HepG2 (cell line): ENCODE results near the gene NECAB2. TPM values are rescaled to one million over a fixed set of nuclear protein-coding genes. Genes with fewer than 3 reads are reported as not detected.

Source experiments
- ARID2 ChIP-seq: sonication (generic); formaldehyde crosslinking; IDR thresholded peaks from 2 replicates; pipeline ENCODE4 v1.8.1; 2022; ENCODE audit warnings: mild to moderate bottlenecking, missing genetic modification reagents, borderline replicate concordance
- ATM ChIP-seq: fragments of 450-650 bp; IDR thresholded peaks from 2 replicates; pipeline ENCODE4 v1.7.1; 2017; ENCODE audit warnings: mild to moderate bottlenecking, borderline replicate concordance
- CENPBD1 ChIP-seq: sonication (generic); formaldehyde crosslinking; IDR thresholded peaks from 2 replicates; pipeline ENCODE4 v1.8.0; 2022; ENCODE audit warnings: missing genetic modification reagents, low read depth, mild to moderate bottlenecking, borderline replicate concordance
- E2F2 ChIP-seq: sonication (generic); formaldehyde crosslinking; IDR thresholded peaks from 2 replicates; pipeline ENCODE4 v1.4.0; 2020; ENCODE audit warnings: missing genetic modification reagents, borderline replicate concordance
- EP300 ChIP-seq, 3 experiments: sonication (generic) in 1 of 3; formaldehyde crosslinking in 1 of 3; IDR thresholded peaks; 2 replicates each; pipeline versions ENCODE4 v1.5.1 to v1.6.1; 2011 to 2020; ENCODE audit warnings: low read depth in 2 of 3, low read length in 2 of 3, borderline replicate concordance in 1 of 3, improper control_type of control experiment in 1 of 3, mild to moderate bottlenecking in 1 of 3, missing genetic modification reagents in 1 of 3, moderate library complexity in 1 of 3
- GRHL1 ChIP-seq: sonication (generic); formaldehyde crosslinking; conservative IDR thresholded peaks from 2 replicates; pipeline ENCODE4 v1.8.0; 2022; ENCODE audit warnings: missing genetic modification reagents
- HNF4A ChIP-seq: sonication (generic); formaldehyde crosslinking; IDR thresholded peaks from 2 replicates; pipeline ENCODE4 v1.4.0; 2020; ENCODE audit warnings: missing genetic modification reagents
- MAF1 ChIP-seq: sonication (generic); formaldehyde crosslinking; IDR thresholded peaks from 2 replicates; pipeline ENCODE4 v1.5.0; 2020; ENCODE audit warnings: missing genetic modification reagents, borderline replicate concordance
- NR3C1 ChIP-seq: sonication (generic); formaldehyde crosslinking; IDR thresholded peaks from 2 replicates; pipeline ENCODE4 v1.4.0; 2020; ENCODE audit warnings: missing genetic modification reagents
- POGZ ChIP-seq: sonication (generic); formaldehyde crosslinking; IDR thresholded peaks from 2 replicates; pipeline ENCODE4 v1.4.0; 2020; ENCODE audit warnings: mild to moderate bottlenecking, missing genetic modification reagents
- RARA ChIP-seq: IDR thresholded peaks from 2 replicates; pipeline ENCODE4 v1.6.1; 2016; ENCODE audit warnings: missing genetic modification reagents, missing compliant biosample characterization
- RNF2 ChIP-seq: fragments of 450-650 bp; conservative IDR thresholded peaks from 2 replicates; pipeline ENCODE4 v1.6.1; 2016; ENCODE audit warnings: low read depth
- TOPORS ChIP-seq: sonication (generic); formaldehyde crosslinking; IDR thresholded peaks from 2 replicates; pipeline ENCODE4 v1.8.0; 2023; ENCODE audit warnings: mild to moderate bottlenecking, missing genetic modification reagents
- USF2 ChIP-seq, 2 experiments: sonication (generic) in 1 of 2; formaldehyde crosslinking in 1 of 2; IDR thresholded peaks; 2 replicates each; pipeline versions ENCODE4 v1.5.1 to v1.6.1; 2011 to 2020; ENCODE audit warnings: borderline replicate concordance in 1 of 2, low read depth in 1 of 2, low read length in 1 of 2, mild to moderate bottlenecking in 1 of 2, missing genetic modification reagents in 1 of 2, moderate library complexity in 1 of 2
- XRCC5 ChIP-seq: fragments of 200-400 bp; formaldehyde crosslinking; optimal IDR thresholded peaks from 2 replicates; pipeline ENCODE3; 2017; ENCODE audit warnings: mild to moderate bottlenecking, low read length
- ZNF253 ChIP-seq: sonication (generic); formaldehyde crosslinking; IDR thresholded peaks from 2 replicates; pipeline ENCODE4 v1.8.0; 2022; ENCODE audit warnings: mild to moderate bottlenecking, missing genetic modification reagents, borderline replicate concordance
- ZNF430 ChIP-seq: sonication (generic); formaldehyde crosslinking; IDR thresholded peaks from 2 replicates; pipeline ENCODE4 v1.9.0; 2021; ENCODE audit warnings: mild to moderate bottlenecking, missing genetic modification reagents
- ZNF598 ChIP-seq: sonication (generic); formaldehyde crosslinking; IDR thresholded peaks from 2 replicates; pipeline ENCODE4 v1.5.1; 2020; ENCODE audit warnings: mild to moderate bottlenecking, missing genetic modification reagents, borderline replicate concordance
- ZNF713 ChIP-seq: sonication (generic); formaldehyde crosslinking; IDR thresholded peaks from 2 replicates; pipeline ENCODE4 v1.4.0; 2020; ENCODE audit warnings: mild to moderate bottlenecking, missing genetic modification reagents
- ZUFSP ChIP-seq: sonication (generic); formaldehyde crosslinking; IDR thresholded peaks from 2 replicates; pipeline ENCODE4 v1.9.0; 2021; ENCODE audit warnings: missing genetic modification reagents, mild to moderate bottlenecking, borderline replicate concordance
- polyA plus RNA-seq, 8 experiments: library from polyadenylated mRNA; depleted of rRNA in 3 of 8; stranded (reverse) in 7 of 8; unstranded in 1 of 8; fragments of >200 nt; fragmentation: Illumina TruSeq in 4 of 8; extraction: Trizol in 4 of 8; gene quantifications; 2 replicates each; pipeline versions ENCODE4 v1.2.1 to v1.2.3, GENCODE V29; 2011 to 2016; ENCODE audit warnings: low read depth in 4 of 8, missing spikeins in 1 of 8, mixed read lengths in 1 of 8; ENCODE audit not compliant: insufficient read depth in 1 of 8
- total RNA-seq, 5 experiments: library from RNA; depleted of rRNA; stranded (reverse); fragments of >200 nt; fragmentation: Illumina TruSeq; extraction: Trizol; gene quantifications; 2 replicates each; pipeline ENCODE4 v1.2.3, GENCODE V29; 2016; ENCODE audit warnings: low read depth in 1 of 5

The NECAB2 gene
- total and polyA plus RNA-seq, 2 of the 13 experiments (the other 11 are each of a cell fraction or from before 2014, with no cell fraction given) = 0.21 to 0.49 TPM

- TF ChIP-seq E2F2 (CRISPR knock-in tag) (no peak), ZNF430 (CRISPR knock-in tag) (peak; percentile 96), RARA (CRISPR knock-in tag) (peak; percentile 81), EP300 (IDR thresholded peaks at IDR 0.05; ENCODE audit: low read depth in 2 of 2, low read length in 2 of 2) (peak; percentile 81 to 85), EP300 (CRISPR knock-in tag; IDR thresholded peaks at IDR 0.05; ENCODE audit: borderline replicate concordance) (peak; percentile 72; the same call in 1 of the 2 replicates), ATM (no peak), ARID2 (peak; percentile 88; the same call in 1 of the 2 replicates), XRCC5 (no peak), HNF4A (CRISPR knock-in tag) (peak; percentile 57), ZNF253 (CRISPR knock-in tag) (no peak), ZNF598 (CRISPR knock-in tag) (peak; percentile 88; the same call in 1 of the 2 replicates), GRHL1 (no peak), RNF2 (0 out of 2 replicates have a peak, but pooled peaks have one; percentile 51), TOPORS (no peak; the same call in none of the 2 replicates), POGZ (CRISPR knock-in tag) (no peak), MAF1 (CRISPR knock-in tag) (peak; percentile 64; the same call in 1 of the 2 replicates), NR3C1 (CRISPR knock-in tag) (no peak), USF2 (IDR thresholded peaks at IDR 0.05; ENCODE audit: low read depth, low read length) (no peak), USF2 (CRISPR knock-in tag; IDR thresholded peaks at IDR 0.05; ENCODE audit: borderline replicate concordance) (peak; percentile 53; the same call in 1 of the 2 replicates), ZUFSP (CRISPR knock-in tag) (no peak), CENPBD1 (no peak), ZNF713 (CRISPR knock-in tag) (0 out of 2 replicates have a peak, but pooled peaks have one; percentile 46)
These were observed 14.9 kb upstream of the NECAB2 start, which contains the start of gene OSGIN1 (continued) for GRCh38 chr16:83952940-83953795.
